HG02642 (cell line): ENCODE measurements around the gene IRF2BPL.

Source experiments
- ATAC-seq: cut with Tn5 transposase; IDR thresholded peaks from one replicate; pipeline ENCODE4 v1.9.1; 2021; ENCODE audit warnings: mild to moderate bottlenecking; ENCODE audit not compliant: unreplicated experiment, poor library complexity

The IRF2BPL gene

GRCh38 chr14:77055981-77056380 is 27.5 kb upstream of the IRF2BPL start:
- no peak for ATAC-seq

DNA sequence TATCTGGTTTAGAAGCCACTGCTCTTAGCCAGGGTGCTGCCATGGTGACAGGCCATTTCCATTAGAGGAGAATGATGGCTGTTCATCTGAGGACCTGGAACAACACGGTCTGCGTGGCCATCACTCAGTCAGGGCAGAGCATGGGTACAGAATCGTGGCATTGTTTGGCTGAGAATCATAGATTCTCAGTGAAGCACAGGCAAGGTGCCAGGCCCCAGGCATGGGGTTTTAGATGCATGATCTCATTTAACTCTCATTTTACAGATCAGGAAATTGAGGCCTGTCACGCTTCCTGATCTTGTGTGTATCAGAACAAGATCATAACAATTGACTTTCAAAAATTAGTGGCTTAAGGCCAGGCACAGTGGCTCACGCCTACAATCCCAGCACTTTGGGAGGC is 26.8 kb upstream of the IRF2BPL start:
- ATAC-seq = no peak

- ATAC-seq = peak; percentile 67
These were observed 24.7 kb upstream of the IRF2BPL start for GRCh38 chr14:77053046-77053841.

DNA sequence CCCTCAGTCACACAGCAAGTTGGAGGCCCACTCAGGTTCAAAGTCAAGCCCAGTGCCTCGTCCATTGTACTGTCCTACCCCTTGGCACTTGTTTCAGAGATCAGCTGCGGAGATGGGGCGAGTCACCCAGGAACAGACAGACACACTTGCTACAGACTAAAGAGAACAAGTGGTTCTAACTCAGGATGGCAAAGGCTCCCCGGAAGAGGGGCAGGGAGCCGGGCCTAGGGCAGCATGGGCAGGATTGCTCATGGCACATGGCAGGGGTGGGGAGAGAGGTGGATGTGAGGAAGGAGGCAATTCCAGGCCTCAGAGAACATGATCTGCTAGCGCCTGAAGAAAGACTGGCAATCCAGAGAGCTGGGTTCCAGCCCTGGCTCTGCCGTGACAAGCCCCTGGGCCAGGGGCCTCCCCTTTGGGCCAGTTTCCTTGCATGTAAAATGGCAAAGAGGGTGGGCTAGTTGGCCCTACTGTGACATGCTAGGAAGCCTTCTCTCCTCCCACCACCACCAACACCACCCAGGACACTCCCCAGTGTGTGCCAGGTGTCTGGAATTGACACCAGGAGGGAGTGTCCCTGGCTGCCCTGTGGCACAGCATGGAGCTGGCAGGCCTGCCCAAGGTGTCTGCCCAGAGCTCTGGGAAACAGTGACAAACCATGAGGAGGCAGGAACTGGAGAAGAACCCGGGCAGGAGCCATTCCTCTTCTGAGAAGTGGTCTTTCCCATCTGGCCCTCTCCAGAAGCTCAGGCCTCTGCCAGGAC is 24.0 kb upstream of the IRF2BPL start:
- no peak for ATAC-seq

DNA sequence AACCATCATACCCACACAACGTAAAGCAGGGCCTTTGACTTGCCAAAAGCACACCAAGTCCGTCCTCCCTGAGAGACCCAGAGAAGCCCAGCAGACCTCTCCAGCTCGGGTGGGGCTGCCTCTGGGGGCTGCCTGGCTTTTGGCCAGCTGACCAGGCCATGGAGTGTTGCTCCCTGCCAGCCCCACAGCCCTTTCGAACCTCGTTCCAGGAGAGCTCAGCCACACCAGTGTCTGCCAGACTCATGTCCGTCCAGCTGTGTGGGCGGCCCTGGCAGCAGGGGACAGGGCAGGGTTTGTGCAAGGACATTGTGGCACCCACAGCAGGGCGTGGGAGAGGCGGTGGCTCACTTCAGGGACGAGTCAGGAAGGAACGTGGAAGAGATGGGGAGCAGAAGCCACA is 22.6 kb upstream of the IRF2BPL start:
- no peak for ATAC-seq

GRCh38 chr14:77046721-77047120 is 18.2 kb upstream of the IRF2BPL start:
- ATAC-seq = no peak

GRCh38 chr14:77045238-77046162 is 17.0 kb upstream of the IRF2BPL start:
- no peak for ATAC-seq

- ATAC-seq = no peak
These were observed 16.3 kb upstream of the IRF2BPL start for GRCh38 chr14:77044783-77045237.

GRCh38 chr14:77043984-77044485 is 15.5 kb upstream of the IRF2BPL start:
- no peak for ATAC-seq

- ATAC-seq = no peak
These were observed 14.9 kb upstream of the IRF2BPL start for GRCh38 chr14:77043177-77043983.

DNA sequence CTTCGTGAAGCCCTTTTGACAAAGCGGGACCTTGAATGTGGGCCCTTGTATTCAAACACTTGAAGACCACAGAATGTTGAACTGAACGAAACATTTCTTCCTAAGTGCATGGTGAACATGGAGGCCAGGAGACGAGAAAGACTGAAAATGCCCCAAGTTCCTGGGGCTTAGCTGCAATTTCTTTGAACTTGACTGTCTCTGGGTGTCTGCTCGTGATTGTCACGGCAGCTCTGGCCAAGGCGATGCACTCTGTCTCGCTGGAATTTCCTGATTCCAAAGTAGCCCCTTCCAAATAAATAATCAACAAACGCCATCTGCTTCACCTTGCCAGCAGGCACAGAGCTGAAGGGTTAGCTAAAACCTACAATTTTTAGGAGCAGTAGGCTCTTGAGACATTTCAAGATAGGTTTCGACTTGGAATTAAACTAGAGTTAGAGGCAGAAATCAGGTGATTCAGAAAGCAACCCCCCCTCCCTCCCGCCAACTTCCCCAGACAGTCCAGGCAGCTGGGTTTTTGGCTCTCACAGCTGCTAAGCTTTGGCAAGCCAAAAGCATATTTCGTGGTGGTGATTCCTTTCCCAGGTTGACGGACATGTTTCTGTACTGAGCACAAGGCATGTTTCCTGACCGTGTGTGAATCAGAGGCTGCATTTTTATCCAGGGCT is 13.5 kb upstream of the IRF2BPL start:
- no peak for ATAC-seq

DNA sequence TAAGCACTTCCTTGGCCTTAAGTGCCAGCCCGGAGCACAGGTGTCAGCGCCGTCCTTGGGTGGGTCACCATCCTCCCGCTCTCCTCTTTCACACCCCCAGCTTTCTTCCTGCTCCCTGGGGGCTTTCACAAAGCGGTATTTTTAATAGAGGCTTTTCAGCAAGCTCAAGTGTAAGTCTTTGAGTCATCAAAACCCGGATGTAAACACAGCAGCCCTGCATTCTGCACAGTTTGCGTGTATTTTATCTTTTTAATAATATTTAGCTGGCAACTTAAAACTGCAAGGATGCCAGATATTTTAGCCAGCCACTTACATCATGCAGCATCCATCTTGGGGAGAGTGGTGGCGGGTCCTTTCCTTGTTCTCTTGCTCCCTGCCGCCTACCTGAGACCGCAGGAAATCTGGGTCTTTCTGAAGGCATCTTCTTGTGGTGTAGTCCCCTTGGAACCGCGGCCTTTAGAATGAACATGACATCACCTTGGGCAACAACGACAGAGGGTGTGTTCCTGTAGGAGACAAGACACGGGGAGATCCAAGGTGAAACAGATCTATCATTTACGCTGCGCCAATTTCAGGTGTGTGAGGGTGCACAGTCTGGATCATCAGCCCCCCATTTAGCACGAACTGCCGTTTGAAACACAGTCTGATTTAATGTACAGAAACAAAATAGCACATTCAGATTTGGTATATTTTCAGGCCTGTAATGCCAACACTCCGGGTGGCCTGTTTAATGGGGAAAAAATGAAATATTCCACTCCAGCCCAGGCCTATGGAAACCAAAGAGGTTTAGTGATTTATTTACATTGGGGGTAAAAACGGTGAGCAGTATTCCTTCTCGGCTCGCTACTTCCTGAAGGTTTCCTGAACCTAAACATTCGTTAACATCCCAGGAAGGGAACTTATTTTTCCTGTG is 12.5 kb upstream of the IRF2BPL start:
- ATAC-seq = no peak

DNA sequence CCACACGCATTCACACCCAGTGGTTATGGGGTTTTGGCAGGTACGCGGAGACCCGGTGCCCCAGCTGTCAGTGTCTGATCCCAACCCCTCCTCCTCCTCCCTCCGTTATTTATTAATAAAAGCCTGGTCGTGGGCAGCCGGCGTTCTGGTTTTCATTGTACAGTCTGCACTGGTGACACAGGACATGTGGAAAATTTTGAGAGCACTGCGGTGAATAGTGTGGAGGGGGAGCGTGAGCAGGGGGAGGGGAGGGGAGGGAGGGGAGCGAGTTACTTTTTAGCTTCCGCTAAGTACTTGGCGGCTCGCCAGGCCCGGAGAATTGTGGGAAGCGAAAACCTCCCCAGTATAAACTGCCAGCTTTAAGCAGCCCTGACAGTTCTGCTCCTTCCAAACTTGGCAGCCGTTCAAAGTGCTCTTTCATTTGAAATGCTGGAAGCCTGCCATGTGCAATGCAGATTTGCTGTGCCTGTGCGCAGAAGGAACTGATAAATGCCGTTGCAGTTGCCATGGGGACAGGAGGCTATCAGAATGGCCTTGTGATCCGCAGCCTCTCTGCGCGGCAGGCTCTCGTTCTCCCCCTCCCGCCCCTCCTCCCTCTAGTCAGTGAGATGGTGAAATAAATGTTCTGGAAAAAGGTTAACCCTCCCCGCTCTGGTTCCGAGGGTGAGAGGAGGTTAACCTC is 11.7 kb upstream of the IRF2BPL start:
- ATAC-seq = peak; percentile 66

DNA sequence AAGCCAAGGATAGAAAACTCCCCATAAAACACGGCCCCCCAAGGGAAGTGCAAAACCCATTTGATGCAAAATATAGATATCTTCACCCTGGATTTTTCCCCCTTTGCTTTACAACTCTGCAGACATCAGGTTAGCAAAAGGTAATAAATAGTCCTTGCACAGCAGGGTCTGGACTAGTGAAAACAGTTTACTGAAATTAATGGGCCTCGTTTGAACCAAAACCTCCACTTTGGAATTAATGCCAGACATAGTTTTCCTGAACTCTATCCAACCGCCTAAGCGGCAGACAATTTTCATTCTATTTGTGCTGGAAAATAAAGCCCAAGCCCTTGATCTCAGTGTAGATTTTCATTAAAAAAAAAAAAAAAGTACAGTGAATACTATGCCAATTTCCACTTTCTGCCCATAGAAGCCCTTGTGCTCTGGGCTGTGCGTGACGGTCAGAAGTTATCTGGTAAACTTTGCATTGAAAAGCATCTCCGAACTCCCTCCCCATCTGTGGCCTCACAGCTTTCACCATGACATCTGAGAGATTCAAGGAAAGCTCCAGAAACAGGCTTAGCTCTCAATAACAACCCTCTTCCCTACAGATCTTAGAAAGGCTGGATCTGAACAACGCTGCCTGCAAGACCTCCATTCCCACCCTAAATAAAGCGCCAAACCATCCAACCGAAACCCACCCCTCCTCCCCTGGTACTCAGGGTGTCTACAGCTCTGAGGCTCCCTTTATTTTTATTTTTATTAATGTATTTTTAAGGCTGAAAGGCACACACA is 11.0 kb upstream of the IRF2BPL start:
- ATAC-seq = peak; percentile 21

DNA sequence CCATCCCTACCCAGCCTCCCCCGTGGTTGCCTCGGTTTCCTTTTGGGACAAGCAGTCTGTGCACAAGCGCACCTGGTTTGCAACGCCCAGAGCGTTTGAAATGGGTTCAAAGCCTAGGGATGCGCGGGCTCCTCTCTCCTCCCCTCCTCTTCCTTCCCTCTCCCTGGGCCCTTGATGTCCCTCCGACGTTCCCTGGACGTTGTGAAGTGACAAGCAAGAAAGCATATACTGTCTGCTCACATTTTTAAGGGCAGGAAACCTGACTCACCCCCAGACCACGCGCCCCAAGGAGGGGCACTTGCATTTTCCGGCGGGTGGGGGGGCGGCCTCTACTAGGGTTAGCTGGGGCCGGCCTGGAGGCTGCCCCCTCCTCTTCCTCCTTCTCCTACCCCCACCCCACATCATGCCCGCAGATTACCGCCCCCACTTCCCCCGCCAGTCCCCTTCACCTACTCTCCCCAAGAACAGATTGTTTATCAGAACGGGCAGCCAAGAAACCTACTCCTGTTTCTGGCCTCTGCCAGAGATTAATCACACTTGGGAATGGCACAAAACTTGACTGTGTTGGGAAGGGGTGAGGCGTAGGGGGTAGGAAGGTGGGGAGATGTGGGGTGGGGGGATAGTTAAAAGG is 9.5 kb upstream of the IRF2BPL start:
- no peak for ATAC-seq

GRCh38 chr14:77037215-77037937 is 8.9 kb upstream of the IRF2BPL start:
- ATAC-seq = no peak
